Esophagus (tissue), 2 donors: ENCODE results near the gene HFM1. TPM values are rescaled to one million over a fixed set of nuclear protein-coding genes. Genes with fewer than 3 reads are reported as not detected.

Source experiments
- H3K27ac ChIP-seq, 2 donors: one replicate each; pipeline ENCODE4 v1.5.1; 2013; ENCODE audit warnings: low read depth in 2 of 2, mild to moderate bottlenecking in 2 of 2, inconsistent platforms in 1 of 2, low read length in 1 of 2, moderate library complexity in 1 of 2
- H3K27me3 ChIP-seq, 2 donors: one replicate each; pipeline ENCODE4 v1.6.1; 2013; ENCODE audit warnings: low read length in 2 of 2, control low read depth in 1 of 2, mild to moderate bottlenecking in 1 of 2; ENCODE audit not compliant: insufficient read depth in 2 of 2, control insufficient read depth in 1 of 2
- H3K36me3 ChIP-seq, 2 donors: one replicate each; pipeline ENCODE4 v1.6.1; 2013; ENCODE audit warnings: low read length in 1 of 2; ENCODE audit not compliant: control insufficient read depth in 2 of 2, insufficient read depth in 2 of 2
- H3K4me1 ChIP-seq, 2 donors: one replicate each; pipeline ENCODE4 v1.6.1; 2013; ENCODE audit warnings: low read length in 1 of 2; ENCODE audit not compliant: control insufficient read depth in 2 of 2, insufficient read depth in 2 of 2
- H3K4me3 ChIP-seq, 2 donors: one replicate each; pipeline ENCODE4 v1.5.1; 2013; ENCODE audit warnings: low read length in 2 of 2, mild to moderate bottlenecking in 2 of 2, low read depth in 1 of 2, moderate library complexity in 1 of 2
- H3K9me3 ChIP-seq, 2 donors: one replicate each; pipeline ENCODE4 v1.6.1; 2013; ENCODE audit warnings: mild to moderate bottlenecking in 2 of 2, low read depth in 1 of 2, low read length in 1 of 2, moderate library complexity in 1 of 2; ENCODE audit not compliant: control insufficient read depth in 2 of 2, insufficient read depth in 1 of 2
- WGBS, 2 donors: extraction: QIAGEN DNeasy Blood & Tissue Kit; methylation state at CpG; one replicate each; pipeline ENCODE4 v1.1.7; 2013; 5-methylcytosine and 5-hydroxymethylcytosine counted together
- polyA plus RNA-seq, 2 donors: library from polyadenylated mRNA; stranded (reverse); fragments of 200-250 nt; gene quantifications; one replicate each; pipeline ENCODE4 v1.2.3, GENCODE V29; 2013
- donor health status: healthy with polysubstance abuse.
- donor health status: Bipolar disorder and iron deficiency.

Gene HFM1
- polyA plus RNA-seq, 2 donors = 0.12 to 0.18 TPM

- Histone ChIP-seq H3K36me3 (no peaks in the 10 kb centered on the region), H3K4me1 (no peaks in the 10 kb centered on the region), H3K27ac (no peak overlapping the region), H3K9me3 (no peaks in the 10 kb centered on the region), H3K4me3 (no peak overlapping the region), H3K27me3 (no peaks in the 10 kb centered on the region)
- WGBS, 2 donors = 44 to 49% methylated on average over 6 of the region's 6 CpGs
Measured at GRCh38 chr1:91282695-91283420, 121.8 kb downstream of the HFM1 start.

GRCh38 chr1:91281782-91282181, 122.9 kb downstream of the HFM1 start:
- no peaks in the 10 kb centered on the region for H3K27me3 ChIP-seq
- no peak overlapping the region for H3K27ac ChIP-seq
- no peak overlapping the region for H3K4me3 ChIP-seq
- no peaks in the 10 kb centered on the region for H3K9me3 ChIP-seq
- WGBS, 2 donors = 71 to 72% methylated on average over 6 of the region's 6 CpGs
- no peaks in the 10 kb centered on the region for H3K4me1 ChIP-seq
- no peaks in the 10 kb centered on the region for H3K36me3 ChIP-seq

GRCh38 chr1:91278754-91279153, 125.9 kb downstream of the HFM1 start:
- Histone ChIP-seq H3K9me3 (no peaks in the 10 kb centered on the region), H3K4me3 (no peak overlapping the region), H3K4me1 (no peaks in the 10 kb centered on the region), H3K36me3 (no peaks in the 10 kb centered on the region), H3K27ac (no peak overlapping the region), H3K27me3 (no peaks in the 10 kb centered on the region)
- 50 to 74% methylated on average over 1 of the region's 1 CpG for WGBS, 2 donors

- H3K9me3 ChIP-seq = no peaks in the 10 kb centered on the region
- 74 to 89% methylated on average over 1 of the region's 1 CpG for WGBS, 2 donors
- H3K27ac ChIP-seq = no peak overlapping the region
- H3K27me3 ChIP-seq = no peaks in the 10 kb centered on the region
- H3K36me3 ChIP-seq = no peaks in the 10 kb centered on the region
- no peak overlapping the region for H3K4me3 ChIP-seq
- H3K4me1 ChIP-seq = no peaks in the 10 kb centered on the region
Measured at GRCh38 chr1:91273875-91274274, 130.8 kb downstream of the HFM1 start.

- Histone ChIP-seq H3K36me3 (no peaks in the 10 kb centered on the region), H3K27ac (no peak overlapping the region), H3K27me3 (no peaks in the 10 kb centered on the region), H3K4me3 (no peak overlapping the region), H3K9me3 (no peaks in the 10 kb centered on the region), H3K4me1 (no peaks in the 10 kb centered on the region)
- WGBS, 2 donors = 78 to 80% methylated on average over 2 of the region's 2 CpGs
Measured at GRCh38 chr1:91261655-91262054, 143.0 kb downstream of the HFM1 start.

- H3K9me3 ChIP-seq = no peaks in the 10 kb centered on the region
- no peaks in the 10 kb centered on the region for H3K4me1 ChIP-seq
- H3K27me3 ChIP-seq = no peaks in the 10 kb centered on the region
- 35 to 44% methylated on average over 3 of the region's 3 CpGs for WGBS, 2 donors
- no peak overlapping the region for H3K27ac ChIP-seq
- H3K4me3 ChIP-seq = no peak overlapping the region
- H3K36me3 ChIP-seq = no peaks in the 10 kb centered on the region
Measured at GRCh38 chr1:91245435-91245834, 159.2 kb downstream of the HFM1 start.

GRCh38 chr1:91244737-91245136, 159.9 kb downstream of the HFM1 start:
- Histone ChIP-seq H3K27ac (no peak overlapping the region), H3K9me3 (no peaks in the 10 kb centered on the region), H3K4me3 (no peak overlapping the region), H3K36me3 (no peaks in the 10 kb centered on the region), H3K4me1 (no peaks in the 10 kb centered on the region), H3K27me3 (no peaks in the 10 kb centered on the region)
- 60 to 73% methylated on average over 2 of the region's 2 CpGs for WGBS, 2 donors

- no peak overlapping the region for H3K4me3 ChIP-seq
- H3K27me3 ChIP-seq = no peaks in the 10 kb centered on the region
- H3K9me3 ChIP-seq = no peaks in the 10 kb centered on the region
- no peaks in the 10 kb centered on the region for H3K4me1 ChIP-seq
- H3K36me3 ChIP-seq = no peaks in the 10 kb centered on the region
- H3K27ac ChIP-seq = no peak overlapping the region
Measured at GRCh38 chr1:91243171-91243570, 161.5 kb downstream of the HFM1 start.

- 36 to 43% methylated on average over 1 of the region's 1 CpG for WGBS, 2 donors
- Histone ChIP-seq H3K9me3 (no peaks in the 10 kb centered on the region), H3K36me3 (no peaks in the 10 kb centered on the region), H3K27me3 (no peaks in the 10 kb centered on the region), H3K4me3 (no peak overlapping the region), H3K4me1 (no peaks in the 10 kb centered on the region), H3K27ac (no peak overlapping the region)
Measured at GRCh38 chr1:91234181-91234580, 170.5 kb downstream of the HFM1 start.

GRCh38 chr1:91226741-91227140, 177.9 kb downstream of the HFM1 start:
- Histone ChIP-seq H3K36me3 (no peaks in the 10 kb centered on the region), H3K4me3 (no peak overlapping the region), H3K27ac (no peak overlapping the region), H3K9me3 (no peaks in the 10 kb centered on the region), H3K27me3 (no peaks in the 10 kb centered on the region), H3K4me1 (no peaks in the 10 kb centered on the region)
- 78% methylated on average over 7 of the region's 7 CpGs for WGBS, 2 donors
